HCT116 (cell line): ENCODE measurements around the gene NPDC1. TPM values are rescaled to one million over a fixed set of nuclear protein-coding genes. Genes with fewer than 3 reads are reported as not detected.

ENCODE experiments used
- ATAC-seq: fragments of 200-7000 bp; cut with Tn5 transposase; 2 replicates; pipeline ENCODE4 v1.9.1; 2020; ENCODE audit warnings: mild to moderate bottlenecking, moderate library complexity
- BruUV-seq: library from RNA; stranded (reverse); fragments of 400-500 nt; replicated peaks from 2 replicates; lab custom pipeline; 2021; lab: Mats Ljungman, UMichigan
- CTCF ChIA-PET: fragments of 300-600 bp; sonication (Branson Sonifier 250); formaldehyde crosslinking; loops from one replicate; lab custom pipeline; 2021; ENCODE audit warnings: antibody characterized with exemption; lab: Charles Lee
- POLR2A ChIA-PET: fragments of 300-600, 350-600 bp; sonication (Branson Sonifier 250); formaldehyde crosslinking; loops from one replicate; lab custom pipeline; 2021; ENCODE audit warnings: antibody characterized with exemption; lab: Charles Lee
- RAD21 ChIA-PET, 2 experiments: fragments of 300-600 bp; sonication (Branson Sonifier 250); formaldehyde crosslinking; loops; one replicate each; lab custom pipeline; 2023; ENCODE audit warnings: low total read pairs in 2 of 2; ENCODE audit not compliant: uncharacterized antibody in 2 of 2, unreplicated experiment in 2 of 2, low non-redundant PET in 1 of 2; lab: Charles Lee
- DNase-seq: peaks from one replicate; pipeline ENCODE4 v3.0.0-alpha.2; 2010; ENCODE audit warnings: low read depth, low spot score
- H2AFZ ChIP-seq: fragments of 200-600 bp; shearing (Covaris generic), sonication (generic); 2 replicates; pipeline ENCODE4 v1.6.1; 2017; ENCODE audit warnings: low read depth, mixed run types, mixed read lengths, antibody characterized with exemption, low read length; ENCODE audit not compliant: poor library complexity, severe bottlenecking
- H3K27ac ChIP-seq: 2 replicates; pipeline ENCODE4 v1.5.1; 2012; ENCODE audit warnings: low read depth, low read length
- H3K27me3 ChIP-seq: fragments of 200-600 bp; sonication (generic); 2 replicates; pipeline ENCODE4 v1.6.1; 2016; ENCODE audit warnings: mixed run types, low read length, mixed read lengths; ENCODE audit not compliant: insufficient read depth
- H3K36me3 ChIP-seq, 2 experiments: fragments of 200-500 bp in 1 of 2; fragments of 200-600 bp in 1 of 2; sonication (Bioruptor generic) in 1 of 2; sonication (generic) in 1 of 2; 2 replicates each; pipeline versions ENCODE4 v1.5.1 to v1.6.1; 2014 to 2016; ENCODE audit warnings: low read length in 2 of 2, inconsistent platforms in 1 of 2, mixed read lengths in 1 of 2, mixed run types in 1 of 2; ENCODE audit not compliant: insufficient read depth in 2 of 2, control insufficient read depth in 1 of 2
- H3K4me1 ChIP-seq, 2 experiments: fragments of 200-600 bp in 1 of 2; sonication (generic) in 1 of 2; 2 replicates each; pipeline versions ENCODE4 v1.5.1 to v1.6.1; 2012 to 2017; ENCODE audit warnings: low read length in 2 of 2, inconsistent platforms in 1 of 2, mild to moderate bottlenecking in 1 of 2, mixed read lengths in 1 of 2, mixed run types in 1 of 2, moderate library complexity in 1 of 2; ENCODE audit not compliant: insufficient read depth in 2 of 2, control insufficient read depth in 1 of 2
- H3K4me2 ChIP-seq: fragments of 200-600 bp; sonication (generic); 2 replicates; pipeline ENCODE4 v1.6.1; 2017; ENCODE audit warnings: mixed run types, low read length, mixed read lengths
- H3K4me3 ChIP-seq, 2 experiments: fragments of 200-600 bp in 1 of 2; sonication (generic) in 1 of 2; replicated peaks in 1 of 2; 2 replicates each; pipeline ENCODE4 v1.5.1; 2011 to 2016; ENCODE audit warnings: low read length in 2 of 2, control low read depth in 1 of 2, low read depth in 1 of 2, mild to moderate bottlenecking in 1 of 2, mixed read lengths in 1 of 2, mixed run types in 1 of 2
- H3K79me2 ChIP-seq: fragments of 200-600 bp; sonication (generic); 2 replicates; pipeline ENCODE4 v1.6.1; 2017; ENCODE audit warnings: mild to moderate bottlenecking, mixed run types, low read length, moderate library complexity, mixed read lengths; ENCODE audit not compliant: insufficient read depth
- H3K9ac ChIP-seq: fragments of 200-600 bp; sonication (generic); 2 replicates; pipeline ENCODE4 v1.6.1; 2016; ENCODE audit warnings: low read length, mixed read lengths
- H3K9me2 ChIP-seq: fragments of 200-600 bp; sonication (generic), shearing (Covaris generic); 2 replicates; pipeline ENCODE4 v1.6.1; 2017; ENCODE audit warnings: mixed run types, mild to moderate bottlenecking, moderate library complexity; ENCODE audit not compliant: insufficient read depth
- H3K9me3 ChIP-seq, 2 experiments: fragments of 200-500 bp in 1 of 2; fragments of 200-600 bp in 1 of 2; sonication (Bioruptor generic) in 1 of 2; sonication (generic) in 1 of 2; 2 replicates each; pipeline ENCODE4 v1.6.1; 2014 to 2017; ENCODE audit warnings: low read length in 2 of 2, mixed read lengths in 2 of 2, inconsistent platforms in 1 of 2, low read depth in 1 of 2, mild to moderate bottlenecking in 1 of 2, mixed run types in 1 of 2, moderate library complexity in 1 of 2; ENCODE audit not compliant: control insufficient read depth in 1 of 2, insufficient read depth in 1 of 2
- H4K20me1 ChIP-seq: fragments of 200-600 bp; sonication (generic), shearing (Covaris generic); 2 replicates; pipeline ENCODE4 v1.6.1; 2017; ENCODE audit warnings: mixed run types, mild to moderate bottlenecking, moderate library complexity; ENCODE audit not compliant: insufficient read depth
- CBX3 ChIP-seq: IDR thresholded peaks from 2 replicates; pipeline ENCODE4 v1.6.1; 2012; ENCODE audit warnings: low read depth
- CEBPB ChIP-seq: IDR thresholded peaks from 2 replicates; pipeline ENCODE4 v1.6.1; 2012; ENCODE audit warnings: low read depth
- EGR1 ChIP-seq: IDR thresholded peaks from 2 replicates; pipeline ENCODE4 v1.6.1; 2012; ENCODE audit warnings: low read depth
- ELF1 ChIP-seq: IDR thresholded peaks from 2 replicates; pipeline ENCODE4 v1.6.1; 2012; ENCODE audit warnings: low read depth, borderline replicate concordance
- POLR2A ChIP-seq: IDR thresholded peaks from 2 replicates; pipeline ENCODE4 v1.7.0; 2011; ENCODE audit warnings: borderline replicate concordance; ENCODE audit not compliant: insufficient read depth, insufficient read length; ENCODE audit errors: extremely low read depth
- POLR2AphosphoS5 ChIP-seq: IDR thresholded peaks from 2 replicates; pipeline ENCODE4 v1.6.1; 2011; ENCODE audit warnings: mild to moderate bottlenecking, low read depth, low read length, moderate library complexity
- RAD21 ChIP-seq: IDR thresholded peaks from 2 replicates; pipeline ENCODE4 v1.6.1; 2012; ENCODE audit warnings: low read depth, mild to moderate bottlenecking
- REST ChIP-seq: IDR thresholded peaks from 2 replicates; pipeline ENCODE4 v1.6.1; 2012; ENCODE audit warnings: low read depth
- SP1 ChIP-seq: IDR thresholded peaks from 2 replicates; pipeline ENCODE4 v1.6.1; 2012; ENCODE audit warnings: low read depth
- SRF ChIP-seq: IDR thresholded peaks from 2 replicates; pipeline ENCODE4 v1.6.1; 2012; ENCODE audit warnings: low read depth
- ZBTB33 ChIP-seq: IDR thresholded peaks from 2 replicates; pipeline ENCODE4 v1.6.1; 2011; ENCODE audit warnings: mild to moderate bottlenecking, low read length, moderate library complexity; ENCODE audit not compliant: insufficient replicate concordance; ENCODE audit errors: extremely low read depth
- ZNF274 ChIP-seq: fragments of 200-500 bp; sonication (Bioruptor generic); IDR thresholded peaks from 2 replicates; pipeline ENCODE4 v1.6.1; 2014; ENCODE audit warnings: mild to moderate bottlenecking, low read depth, low read length, inconsistent platforms
- intact Hi-C: fragments of 100-400 bp; cut with micrococcal nuclease; formaldehyde crosslinking; loops from 2 replicates; pipeline ENCODE4 v1.10.0; 2022
- total RNA-seq: library from RNA; stranded (reverse); gene quantifications from one replicate; pipeline ENCODE4 v1.2.1, GENCODE V29; 2021; ENCODE audit not compliant: unreplicated experiment
- TF ChIP-seq, protein P1 (sequence below): IDR thresholded peaks from 2 replicates; pipeline ENCODE4 v1.6.1; 2012
- TF ChIP-seq, protein P2 (sequence below): IDR thresholded peaks from 2 replicates; pipeline ENCODE4 v1.6.1; 2012

NPDC1 gene
- total RNA-seq, 1 experiment from 2014 or later = 98.8 TPM

GRCh38 chr9:137057545-137057944, 11.6 kb upstream of the NPDC1 start (continued):
- TF ChIP-seq REST (no peak), RAD21 (no peak), POLR2A (no peak), ZBTB33 (no peak)
- TF ChIP-seq, protein P1, sequence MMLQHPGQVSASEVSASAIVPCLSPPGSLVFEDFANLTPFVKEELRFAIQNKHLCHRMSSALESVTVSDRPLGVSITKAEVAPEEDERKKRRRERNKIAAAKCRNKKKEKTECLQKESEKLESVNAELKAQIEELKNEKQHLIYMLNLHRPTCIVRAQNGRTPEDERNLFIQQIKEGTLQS = no peak

DNA sequence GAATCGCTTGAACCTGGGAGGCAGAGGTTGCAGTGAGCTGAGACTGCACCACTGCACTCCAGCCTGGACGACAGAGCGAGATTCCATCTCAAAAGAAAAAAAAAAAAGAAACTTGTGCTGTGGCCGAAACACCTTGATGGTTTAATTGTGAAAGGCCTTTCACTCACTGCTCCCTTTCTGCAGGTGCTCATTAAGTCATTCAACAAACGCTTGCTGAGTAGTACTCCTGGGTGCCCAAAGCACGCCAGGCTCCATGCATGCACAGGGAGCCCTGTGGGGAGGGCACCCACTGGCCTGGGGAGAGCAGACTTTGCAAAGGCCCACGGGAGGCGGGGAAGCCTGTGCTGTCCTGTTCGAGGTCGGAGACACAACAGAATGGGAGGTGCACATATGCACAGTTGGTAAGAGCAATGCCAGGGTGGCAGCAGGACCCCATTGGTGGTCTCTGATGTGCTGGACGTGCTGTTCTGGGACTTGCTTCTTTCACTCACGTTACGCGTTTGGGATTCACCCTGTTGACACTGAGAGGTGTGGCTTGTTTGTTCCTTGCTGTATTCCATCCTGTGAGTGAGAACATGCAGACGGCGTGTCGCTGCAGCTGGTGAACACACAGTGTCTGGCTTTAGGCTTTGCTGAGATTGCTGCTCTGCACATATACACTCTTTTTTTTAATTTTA, 10.9 kb upstream of the NPDC1 start:
- intact Hi-C loops = no loop called here
- POLR2A ChIA-PET = interaction anchor here (1.4 kb wide), 1 partner anchor 7 kb away, joined by 4 read pairs; no protein-coding TSS in a partner anchor
- RAD21 ChIA-PET = no interaction called here
- no peak overlapping the region for H3K4me3 ChIP-seq
- BruUV-seq = no TSS peak
- no peaks in the 10 kb centered on the region for H3K36me3 ChIP-seq
- H3K4me1 ChIP-seq = peaks cover 22 to 40% of the 10 kb centered on the region in 2 experiments
- H3K9me2 ChIP-seq = no peaks in the 10 kb centered on the region
- no peaks in the 10 kb centered on the region for H3K9me3 ChIP-seq
- H2AFZ ChIP-seq = no peak overlapping the region
- no peak for TF ChIP-seq SP1
- no peak for TF ChIP-seq CEBPB
- TF ChIP-seq REST = no peak
- TF ChIP-seq POLR2AphosphoS5 = no peak
- TF ChIP-seq, protein P1 = no peak
- no peak for TF ChIP-seq SRF
- no peak for TF ChIP-seq ZNF274
- no peak for TF ChIP-seq RAD21
- TF ChIP-seq, protein P2, sequence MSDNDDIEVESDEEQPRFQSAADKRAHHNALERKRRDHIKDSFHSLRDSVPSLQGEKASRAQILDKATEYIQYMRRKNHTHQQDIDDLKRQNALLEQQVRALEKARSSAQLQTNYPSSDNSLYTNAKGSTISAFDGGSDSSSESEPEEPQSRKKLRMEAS = no peak
- no peak for TF ChIP-seq CBX3
- no peak for TF ChIP-seq ELF1
- TF ChIP-seq EGR1 = no peak
- H3K9ac ChIP-seq = no peak overlapping the region
- no peak for ATAC-seq
- no peak overlapping the region for H3K4me2 ChIP-seq
- no peaks in the 10 kb centered on the region for H3K79me2 ChIP-seq
- DNase-seq = no peak
- no peak overlapping the region for H3K27ac ChIP-seq
- CTCF ChIA-PET = interaction anchor here (1.9 to 4.3 kb wide), 3 partner anchors 11 to 28 kb away, joined by 9 to 22 read pairs (median 14); no protein-coding TSS in a partner anchor
- H4K20me1 ChIP-seq = no peaks in the 10 kb centered on the region
- H3K27me3 ChIP-seq = no peaks in the 10 kb centered on the region
